Measurements from ENCODE around the gene DRD5. TPM values are rescaled to one million over a fixed set of nuclear protein-coding genes. Genes with fewer than 3 reads are reported as not detected.

Gene DRD5
- total RNA-seq, 1 experiment from 2014 or later, result not detected

GRCh38 chr4:9804918-9805317 is 23.5 kb downstream of the DRD5 start:
- CTCF ChIA-PET, result interaction anchor here (0.6 kb wide), 1 partner anchor 211 kb away, joined by 3 read pairs; no protein-coding TSS in a partner anchor

GRCh38 chr4:9808077-9808476 is 26.6 kb downstream of the DRD5 start:
- H3K4me3 Mint-ChIP-seq (ENCODE audit: unreplicated experiment), result no peak overlapping the region
- no peak overlapping the region for H3K27ac Mint-ChIP-seq (ENCODE audit: low read depth, unreplicated experiment)
- peaks cover 4% of the 10 kb centered on the region for H3K4me1 Mint-ChIP-seq (ENCODE audit: insufficient read depth, unreplicated experiment)
- no peaks in the 10 kb centered on the region for H3K9me3 Mint-ChIP-seq (ENCODE audit: unreplicated experiment)
- ChIA-PET CTCF (interaction anchor here (0.7 kb wide), 1 partner anchor 353 kb away, joined by 3 read pairs; no protein-coding TSS in a partner anchor), POLR2A (no interaction called here)
- no peaks in the 10 kb centered on the region for H3K27me3 Mint-ChIP-seq (ENCODE audit: insufficient read depth, unreplicated experiment)
- BruUV-seq (replicated peaks), result no TSS peak
- no peak for TF ChIP-seq CTCF (IDR thresholded peaks at IDR 0.05; ENCODE audit: unreplicated experiment)
- no peak for DNase-seq (ENCODE audit: unreplicated experiment)
- intact Hi-C loops (cut with micrococcal nuclease), result no loop called here
- no peaks in the 10 kb centered on the region for H3K36me3 Mint-ChIP-seq (ENCODE audit: insufficient read depth, unreplicated experiment)

More at GRCh38 chr4:9804918-9805317, 23.5 kb downstream of the DRD5 start:
- Mint-ChIP-seq H3K4me3 (ENCODE audit: unreplicated experiment) (no peak overlapping the region), H3K27ac (ENCODE audit: low read depth, unreplicated experiment) (no peak overlapping the region), H3K4me1 (ENCODE audit: insufficient read depth, unreplicated experiment) (no peaks in the 10 kb centered on the region), H3K9me3 (ENCODE audit: unreplicated experiment) (no peaks in the 10 kb centered on the region), H3K27me3 (ENCODE audit: insufficient read depth, unreplicated experiment) (no peaks in the 10 kb centered on the region), H3K36me3 (ENCODE audit: insufficient read depth, unreplicated experiment) (no peaks in the 10 kb centered on the region)
- intact Hi-C loops (cut with micrococcal nuclease), result no loop called here
- POLR2A ChIA-PET, result no interaction called here
- TF ChIP-seq CTCF (IDR thresholded peaks at IDR 0.05; ENCODE audit: unreplicated experiment), result no peak
- no TSS peak for BruUV-seq (replicated peaks)
- DNase-seq (ENCODE audit: unreplicated experiment), result no peak

GRCh38 chr4:9811806-9812205 is 30.4 kb downstream of the DRD5 start:
- Mint-ChIP-seq H3K27me3 (ENCODE audit: insufficient read depth, unreplicated experiment) (no peaks in the 10 kb centered on the region), H3K9me3 (ENCODE audit: unreplicated experiment) (no peaks in the 10 kb centered on the region), H3K4me3 (ENCODE audit: unreplicated experiment) (no peak overlapping the region), H3K36me3 (ENCODE audit: insufficient read depth, unreplicated experiment) (no peaks in the 10 kb centered on the region), H3K4me1 (ENCODE audit: insufficient read depth, unreplicated experiment) (peaks cover 4% of the 10 kb centered on the region), H3K27ac (ENCODE audit: low read depth, unreplicated experiment) (no peak overlapping the region)
- ChIA-PET POLR2A (no interaction called here), CTCF (no interaction called here)
- no peak for TF ChIP-seq CTCF (IDR thresholded peaks at IDR 0.05; ENCODE audit: unreplicated experiment)
- intact Hi-C loops (cut with micrococcal nuclease), result no loop called here
- DNase-seq (ENCODE audit: unreplicated experiment), result no peak
- BruUV-seq (replicated peaks), result no TSS peak

GRCh38 chr4:9812501-9813340 is 31.3 kb downstream of the DRD5 start:
- Mint-ChIP-seq H3K4me1 (ENCODE audit: insufficient read depth, unreplicated experiment) (peaks cover 4% of the 10 kb centered on the region), H3K27ac (ENCODE audit: low read depth, unreplicated experiment) (no peak overlapping the region), H3K36me3 (ENCODE audit: insufficient read depth, unreplicated experiment) (no peaks in the 10 kb centered on the region), H3K27me3 (ENCODE audit: insufficient read depth, unreplicated experiment) (no peaks in the 10 kb centered on the region), H3K4me3 (ENCODE audit: unreplicated experiment) (no peak overlapping the region), H3K9me3 (ENCODE audit: unreplicated experiment) (no peaks in the 10 kb centered on the region)
- DNase-seq (ENCODE audit: unreplicated experiment), result no peak
- intact Hi-C loops (cut with micrococcal nuclease), result no loop called here
- no peak for TF ChIP-seq CTCF (IDR thresholded peaks at IDR 0.05; ENCODE audit: unreplicated experiment)
- no TSS peak for BruUV-seq (replicated peaks)
- ChIA-PET POLR2A (interaction anchor here (0.6 kb wide), 1 partner anchor 1866 kb away, joined by 3 read pairs; no protein-coding TSS in a partner anchor), CTCF (no interaction called here)

All from MCF 10A (cell line).